ENCODE data around the gene OSCP1. TPM values are rescaled to one million over a fixed set of nuclear protein-coding genes. Genes with fewer than 3 reads are reported as not detected.

Gene OSCP1
- total RNA-seq, 1 donor from 2014 or later: 6.2 TPM

DNA sequence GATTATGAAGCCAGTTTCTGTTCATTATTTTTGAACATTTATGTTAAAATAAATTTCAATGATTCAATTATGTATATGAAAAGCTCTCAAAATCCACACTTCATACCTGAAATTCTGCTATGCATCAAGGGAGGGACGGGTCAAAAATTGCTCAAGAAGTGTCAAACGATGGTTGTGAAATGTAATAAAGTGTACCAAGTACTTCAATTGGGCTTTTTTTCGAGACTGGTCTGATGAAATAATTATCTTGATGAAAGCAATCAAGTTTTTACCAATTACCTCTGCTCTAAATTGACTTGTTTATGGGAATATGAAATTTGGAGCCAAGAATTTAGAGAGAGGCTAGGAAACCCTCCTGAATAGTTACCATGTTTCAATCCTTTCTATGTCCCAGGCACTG, 7.9 kb downstream of the OSCP1 start:
- TF ChIP-seq, protein P1, sequence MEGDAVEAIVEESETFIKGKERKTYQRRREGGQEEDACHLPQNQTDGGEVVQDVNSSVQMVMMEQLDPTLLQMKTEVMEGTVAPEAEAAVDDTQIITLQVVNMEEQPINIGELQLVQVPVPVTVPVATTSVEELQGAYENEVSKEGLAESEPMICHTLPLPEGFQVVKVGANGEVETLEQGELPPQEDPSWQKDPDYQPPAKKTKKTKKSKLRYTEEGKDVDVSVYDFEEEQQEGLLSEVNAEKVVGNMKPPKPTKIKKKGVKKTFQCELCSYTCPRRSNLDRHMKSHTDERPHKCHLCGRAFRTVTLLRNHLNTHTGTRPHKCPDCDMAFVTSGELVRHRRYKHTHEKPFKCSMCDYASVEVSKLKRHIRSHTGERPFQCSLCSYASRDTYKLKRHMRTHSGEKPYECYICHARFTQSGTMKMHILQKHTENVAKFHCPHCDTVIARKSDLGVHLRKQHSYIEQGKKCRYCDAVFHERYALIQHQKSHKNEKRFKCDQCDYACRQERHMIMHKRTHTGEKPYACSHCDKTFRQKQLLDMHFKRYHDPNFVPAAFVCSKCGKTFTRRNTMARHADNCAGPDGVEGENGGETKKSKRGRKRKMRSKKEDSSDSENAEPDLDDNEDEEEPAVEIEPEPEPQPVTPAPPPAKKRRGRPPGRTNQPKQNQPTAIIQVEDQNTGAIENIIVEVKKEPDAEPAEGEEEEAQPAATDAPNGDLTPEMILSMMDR (IDR thresholded peaks at IDR 0.05): no peak
- H3K27ac Mint-ChIP-seq (ENCODE audit: unreplicated experiment): no peak overlapping the region
- H3K4me1 Mint-ChIP-seq (ENCODE audit: low read depth): no peaks in the 10 kb centered on the region
- no peaks in the 10 kb centered on the region for H3K27me3 Mint-ChIP-seq (ENCODE audit: low read depth)
- H3K9me3 Mint-ChIP-seq (ENCODE audit: low read depth): no peaks in the 10 kb centered on the region
- no peak overlapping the region for H3K4me3 Mint-ChIP-seq (ENCODE audit: unreplicated experiment)
- peaks cover 3% of the 10 kb centered on the region for H3K36me3 Mint-ChIP-seq (ENCODE audit: low read depth)
- no peak for DNase-seq (ENCODE audit: low spot score)

DNA sequence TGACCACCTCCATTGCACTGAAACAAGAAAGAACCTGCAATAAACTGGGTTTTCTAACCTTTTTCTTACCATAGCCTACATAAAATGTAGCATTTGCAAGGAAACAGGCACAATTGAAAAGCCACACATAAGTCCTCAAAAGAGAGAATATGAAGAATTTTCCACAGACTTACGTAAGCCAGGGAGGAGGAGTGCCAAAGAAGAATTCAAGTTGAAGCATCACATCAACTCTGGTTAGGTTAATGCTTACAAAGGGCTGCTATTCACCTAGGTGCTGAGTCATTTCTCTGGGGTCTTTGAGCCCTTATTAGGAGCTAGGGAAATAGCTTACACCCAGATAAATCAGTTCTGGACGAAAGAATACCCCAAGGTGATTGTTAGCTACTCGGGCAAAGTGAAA, 9.6 kb downstream of the OSCP1 start:
- peaks cover 7% of the 10 kb centered on the region for H3K36me3 Mint-ChIP-seq (ENCODE audit: low read depth)
- H3K27ac Mint-ChIP-seq (ENCODE audit: unreplicated experiment): no peak overlapping the region
- TF ChIP-seq, protein P1 (IDR thresholded peaks at IDR 0.05): no peak
- peaks cover 3% of the 10 kb centered on the region for H3K4me1 Mint-ChIP-seq (ENCODE audit: low read depth)
- no peaks in the 10 kb centered on the region for H3K9me3 Mint-ChIP-seq (ENCODE audit: low read depth)
- no peaks in the 10 kb centered on the region for H3K27me3 Mint-ChIP-seq (ENCODE audit: low read depth)
- H3K4me3 Mint-ChIP-seq (ENCODE audit: unreplicated experiment): no peak overlapping the region
- no peak for DNase-seq (ENCODE audit: low spot score)

DNA sequence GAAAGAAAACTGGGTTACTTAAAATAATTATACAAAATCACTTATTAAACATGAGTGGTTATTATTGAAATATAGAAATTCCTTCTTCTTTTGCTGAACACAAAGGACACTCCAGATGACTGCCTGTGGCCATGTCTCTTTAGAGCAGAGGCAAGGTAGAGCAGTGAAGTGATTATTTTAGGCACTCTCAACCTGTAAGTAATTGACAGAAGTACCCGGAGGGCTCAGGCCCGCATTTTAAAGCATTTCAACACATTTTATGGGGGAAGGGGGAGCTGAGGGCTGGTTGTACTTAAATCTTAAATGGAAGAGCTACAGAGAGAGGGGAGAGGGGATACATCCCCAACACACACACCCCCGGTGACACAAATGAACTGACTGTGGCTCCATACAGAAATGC, 10.2 kb downstream of the OSCP1 start:
- no peak overlapping the region for H3K27ac Mint-ChIP-seq (ENCODE audit: unreplicated experiment)
- no peak for DNase-seq (ENCODE audit: low spot score)
- H3K9me3 Mint-ChIP-seq (ENCODE audit: low read depth): no peaks in the 10 kb centered on the region
- H3K27me3 Mint-ChIP-seq (ENCODE audit: low read depth): no peaks in the 10 kb centered on the region
- no peak overlapping the region for H3K4me3 Mint-ChIP-seq (ENCODE audit: unreplicated experiment)
- H3K4me1 Mint-ChIP-seq (ENCODE audit: low read depth): peaks cover 3% of the 10 kb centered on the region
- peaks cover 7% of the 10 kb centered on the region for H3K36me3 Mint-ChIP-seq (ENCODE audit: low read depth)
- TF ChIP-seq, protein P1 (IDR thresholded peaks at IDR 0.05): no peak

DNA sequence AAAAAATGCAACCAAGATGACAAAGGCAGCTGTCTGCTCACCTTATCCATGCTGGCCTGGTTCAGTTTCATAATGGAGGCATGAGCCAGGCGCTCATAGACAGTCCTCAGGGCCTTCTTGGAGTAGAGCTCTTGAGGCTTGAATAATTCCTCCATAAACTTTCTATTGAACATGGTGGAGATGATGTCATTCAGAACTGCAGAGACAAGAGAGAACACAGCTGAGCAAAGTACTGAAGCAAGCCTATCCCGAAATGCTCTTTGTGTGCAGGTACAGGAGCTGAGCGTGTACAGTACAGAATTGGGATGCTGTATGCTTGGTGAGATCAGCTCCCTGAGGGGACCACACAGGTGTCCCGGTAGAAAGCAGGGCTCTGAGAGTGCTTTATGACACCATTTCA, 11.5 kb downstream of the OSCP1 start:
- Mint-ChIP-seq H3K4me1 (ENCODE audit: low read depth) (peaks cover 3% of the 10 kb centered on the region), H3K27ac (ENCODE audit: unreplicated experiment) (no peak overlapping the region), H3K27me3 (ENCODE audit: low read depth) (no peaks in the 10 kb centered on the region), H3K4me3 (ENCODE audit: unreplicated experiment) (no peak overlapping the region), H3K36me3 (ENCODE audit: low read depth) (peaks cover 7% of the 10 kb centered on the region), H3K9me3 (ENCODE audit: low read depth) (no peaks in the 10 kb centered on the region)
- TF ChIP-seq, protein P1 (IDR thresholded peaks at IDR 0.05): no peak
- DNase-seq (ENCODE audit: low spot score): no peak

DNA sequence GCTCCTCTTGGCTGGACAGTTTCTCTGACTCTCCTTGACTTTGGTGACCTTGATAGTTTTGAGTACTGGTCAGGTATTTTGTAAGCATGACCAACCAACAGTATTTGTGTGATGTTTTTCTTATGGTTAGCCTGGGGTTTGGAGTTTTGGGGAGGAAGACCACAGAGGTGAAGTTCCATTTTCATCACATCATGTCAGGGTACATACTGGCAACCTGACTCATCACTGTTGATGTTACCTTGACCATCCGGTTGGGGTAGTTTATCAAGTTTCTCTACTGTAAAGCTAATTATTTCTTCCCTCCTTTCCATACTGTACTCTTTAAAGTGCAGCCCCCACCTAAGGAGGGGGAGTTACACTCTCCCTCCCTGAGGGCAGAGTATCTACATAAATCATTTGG, 13.4 kb downstream of the OSCP1 start:
- peaks cover 11% of the 10 kb centered on the region for H3K4me1 Mint-ChIP-seq (ENCODE audit: low read depth)
- no peaks in the 10 kb centered on the region for H3K9me3 Mint-ChIP-seq (ENCODE audit: low read depth)
- H3K36me3 Mint-ChIP-seq (ENCODE audit: low read depth): peaks cover 7% of the 10 kb centered on the region
- no peaks in the 10 kb centered on the region for H3K27me3 Mint-ChIP-seq (ENCODE audit: low read depth)
- no peak overlapping the region for H3K27ac Mint-ChIP-seq (ENCODE audit: unreplicated experiment)
- TF ChIP-seq, protein P1 (IDR thresholded peaks at IDR 0.05): no peak
- no peak for DNase-seq (ENCODE audit: low spot score)
- no peak overlapping the region for H3K4me3 Mint-ChIP-seq (ENCODE audit: unreplicated experiment)
